ENCODE measurements around the gene ARL3.
A peak's percentile ranks its signal among the peaks of the same experiment; 100 is the strongest.

ARL3 gene

GRCh38 chr10:102732661-102733060 lies 18.5 kb upstream of the ARL3 start:
- H4K20me1 ChIP-seq (ENCODE audit: control insufficient read depth, insufficient read depth, low read depth, low read length) = no peaks in the 10 kb centered on the region
- peaks cover 75% of the 10 kb centered on the region for H3K36me3 ChIP-seq (ENCODE audit: control insufficient read depth, low read length)
- H3K4me1 ChIP-seq (ENCODE audit: control insufficient read depth, low read length) = no peaks in the 10 kb centered on the region
- no peak overlapping the region for H3K4me3 ChIP-seq (ENCODE audit: low read length)
- TF ChIP-seq CTCF (IDR thresholded peaks at IDR 0.05; ENCODE audit: low read depth, low read length, poor library complexity, severe bottlenecking) = no peak
- TF ChIP-seq EZH2phosphoT487 (IDR thresholded peaks at IDR 0.05; ENCODE audit: borderline replicate concordance, low read length) = no peak
- no peaks in the 10 kb centered on the region for H3K79me2 ChIP-seq (ENCODE audit: control insufficient read depth, low read length)
- H3K27ac ChIP-seq (ENCODE audit: low read depth, low read length) = no peak overlapping the region
- H3K9me2 ChIP-seq (replicated peaks; ENCODE audit: control insufficient read depth, low read length) = no peaks in the 10 kb centered on the region
- 0 out of 2 replicates have a peak, but pooled peaks cover under 1% of the 10 kb centered on the region for H3F3A ChIP-seq (ENCODE audit: control insufficient read depth, insufficient read depth)
- H3K4me2 ChIP-seq (ENCODE audit: low read length) = no peak overlapping the region
- H3K9me3 ChIP-seq (ENCODE audit: control insufficient read depth, insufficient read depth, low read length) = no peaks in the 10 kb centered on the region
- no peaks in the 10 kb centered on the region for H3K27me3 ChIP-seq (ENCODE audit: control insufficient read depth, low read length)

GRCh38 chr10:102731222-102731800 lies 17.1 kb upstream of the ARL3 start:
- Histone ChIP-seq H3K27me3 (ENCODE audit: control insufficient read depth, low read length) (no peaks in the 10 kb centered on the region), H3K36me3 (ENCODE audit: control insufficient read depth, low read length) (peaks cover 83% of the 10 kb centered on the region)
- TF ChIP-seq EZH2phosphoT487 (IDR thresholded peaks at IDR 0.05; ENCODE audit: borderline replicate concordance, low read length) (no peak), CTCF (IDR thresholded peaks at IDR 0.05; ENCODE audit: low read depth, low read length, poor library complexity, severe bottlenecking) (no peak)

GRCh38 chr10:102729029-102730026 lies 15.1 kb upstream of the ARL3 start:
- no peaks in the 10 kb centered on the region for H4K20me1 ChIP-seq (ENCODE audit: control insufficient read depth, insufficient read depth, low read depth, low read length)
- H3K4me2 ChIP-seq (ENCODE audit: low read length) = no peak overlapping the region
- H3K9me2 ChIP-seq (replicated peaks; ENCODE audit: control insufficient read depth, low read length) = no peaks in the 10 kb centered on the region
- H3K27ac ChIP-seq (ENCODE audit: low read depth, low read length) = no peak overlapping the region
- no peaks in the 10 kb centered on the region for H3F3A ChIP-seq (ENCODE audit: control insufficient read depth, insufficient read depth)
- H3K9me3 ChIP-seq (ENCODE audit: control insufficient read depth, insufficient read depth, low read length) = no peaks in the 10 kb centered on the region
- TF ChIP-seq CTCF (IDR thresholded peaks at IDR 0.05; ENCODE audit: low read depth, low read length, poor library complexity, severe bottlenecking) (peak; percentile 87), EZH2phosphoT487 (IDR thresholded peaks at IDR 0.05; ENCODE audit: borderline replicate concordance, low read length) (no peak)
- H3K27me3 ChIP-seq (ENCODE audit: control insufficient read depth, low read length) = no peaks in the 10 kb centered on the region
- peaks cover 82% of the 10 kb centered on the region for H3K36me3 ChIP-seq (ENCODE audit: control insufficient read depth, low read length)
- H3K4me3 ChIP-seq (ENCODE audit: low read length) = no peak overlapping the region
- H3K4me1 ChIP-seq (ENCODE audit: control insufficient read depth, low read length) = no peaks in the 10 kb centered on the region
- peaks cover 12% of the 10 kb centered on the region for H3K79me2 ChIP-seq (ENCODE audit: control insufficient read depth, low read length)

More at GRCh38 chr10:102731222-102731800, 17.1 kb upstream of the ARL3 start:
- H3K27ac ChIP-seq (ENCODE audit: low read depth, low read length) = no peak overlapping the region
- H3K9me3 ChIP-seq (ENCODE audit: control insufficient read depth, insufficient read depth, low read length) = no peaks in the 10 kb centered on the region
- H3K4me3 ChIP-seq (ENCODE audit: low read length) = no peak overlapping the region
- no peaks in the 10 kb centered on the region for H3K79me2 ChIP-seq (ENCODE audit: control insufficient read depth, low read length)
- no peaks in the 10 kb centered on the region for H3K4me1 ChIP-seq (ENCODE audit: control insufficient read depth, low read length)
- no peak overlapping the region for H3K4me2 ChIP-seq (ENCODE audit: low read length)
- no peaks in the 10 kb centered on the region for H3K9me2 ChIP-seq (replicated peaks; ENCODE audit: control insufficient read depth, low read length)
- no peaks in the 10 kb centered on the region for H3F3A ChIP-seq (ENCODE audit: control insufficient read depth, insufficient read depth)
- no peaks in the 10 kb centered on the region for H4K20me1 ChIP-seq (ENCODE audit: control insufficient read depth, insufficient read depth, low read depth, low read length)
